Measurements from ENCODE around the gene RRM1. TPM values are rescaled to one million over a fixed set of nuclear protein-coding genes. Genes with fewer than 3 reads are reported as not detected.
"Not testable (repeated sequence)": the region's sequence is repeated elsewhere in the genome, so short reads cannot be mapped to it uniquely, and the experiment has no call there.

The RRM1 gene
- total RNA-seq, 1 experiment from 2014 or later = 68.1 TPM

- Histone ChIP-seq H3K4me1 (replicated peaks; ENCODE audit: insufficient read depth) (no peaks in the 10 kb centered on the region), H3K27ac (no peak overlapping the region), H2AFZ (no peak overlapping the region), H3K9me2 (ENCODE audit: insufficient read depth) (no peaks in the 10 kb centered on the region), H3K9me3 (ENCODE audit: insufficient read depth, low read depth) (no peaks in the 10 kb centered on the region), H4K20me1 (ENCODE audit: insufficient read depth) (no peaks in the 10 kb centered on the region), H3K4me2 (no peak overlapping the region), H3F3A (ENCODE audit: insufficient read depth, low read depth) (no peaks in the 10 kb centered on the region), H3K36me3 (ENCODE audit: low read depth) (no peaks in the 10 kb centered on the region), H3K79me2 (ENCODE audit: low read depth) (no peaks in the 10 kb centered on the region), H3K27me3 (ENCODE audit: insufficient read depth, low read depth) (no peaks in the 10 kb centered on the region), H3K4me3 (no peak overlapping the region)
- no peak for DNase-seq
- ChIA-PET CTCF (no interaction called here), POLR2A (ENCODE audit: unreplicated experiment) (no interaction called here)
- TF ChIP-seq CTCF (conservative IDR thresholded peaks at IDR 0.05) (no peak), EZH2 (IDR thresholded peaks at IDR 0.05; ENCODE audit: low read depth) (no peak)
- BruUV-seq (replicated peaks) = no TSS peak
- intact Hi-C loops (cut with micrococcal nuclease; ENCODE audit: unreplicated experiment) = no loop called here
Measured at GRCh38 chr11:4123218-4123617, 28.6 kb downstream of the RRM1 start.

- no peaks in the 10 kb centered on the region for H3K9me3 ChIP-seq (ENCODE audit: insufficient read depth, low read depth)
- H3K36me3 ChIP-seq (ENCODE audit: low read depth) = no peaks in the 10 kb centered on the region
- H3K27me3 ChIP-seq (ENCODE audit: insufficient read depth, low read depth) = no peaks in the 10 kb centered on the region
- no peak overlapping the region for H3K4me2 ChIP-seq
- no peak for TF ChIP-seq CTCF (conservative IDR thresholded peaks at IDR 0.05)
- no peak for TF ChIP-seq EZH2 (IDR thresholded peaks at IDR 0.05; ENCODE audit: low read depth)
- no TSS peak for BruUV-seq (replicated peaks)
- H3K27ac ChIP-seq = no peak overlapping the region
- no peaks in the 10 kb centered on the region for H3K4me1 ChIP-seq (replicated peaks; ENCODE audit: insufficient read depth)
- intact Hi-C loops (cut with micrococcal nuclease; ENCODE audit: unreplicated experiment) = no loop called here
- no peak for DNase-seq
- no peaks in the 10 kb centered on the region for H4K20me1 ChIP-seq (ENCODE audit: insufficient read depth)
- ChIA-PET CTCF (no interaction called here), POLR2A (ENCODE audit: unreplicated experiment) (no interaction called here)
- no peaks in the 10 kb centered on the region for H3F3A ChIP-seq (ENCODE audit: insufficient read depth, low read depth)
- no peak overlapping the region for H3K4me3 ChIP-seq
- no peaks in the 10 kb centered on the region for H3K9me2 ChIP-seq (ENCODE audit: insufficient read depth)
- H3K79me2 ChIP-seq (ENCODE audit: low read depth) = no peaks in the 10 kb centered on the region
- no peak overlapping the region for H2AFZ ChIP-seq
Measured at GRCh38 chr11:4125141-4125540, 30.5 kb downstream of the RRM1 start.

- Histone ChIP-seq H4K20me1 (ENCODE audit: insufficient read depth) (no peaks in the 10 kb centered on the region), H3K27me3 (ENCODE audit: insufficient read depth, low read depth) (no peaks in the 10 kb centered on the region), H3K4me1 (replicated peaks; ENCODE audit: insufficient read depth) (no peaks in the 10 kb centered on the region), H3K27ac (no peak overlapping the region), H3K79me2 (ENCODE audit: low read depth) (no peaks in the 10 kb centered on the region), H3K9me3 (ENCODE audit: insufficient read depth, low read depth) (no peaks in the 10 kb centered on the region), H3K9me2 (ENCODE audit: insufficient read depth) (no peaks in the 10 kb centered on the region), H3K4me2 (no peak overlapping the region), H3K4me3 (no peak overlapping the region), H3K36me3 (ENCODE audit: low read depth) (no peaks in the 10 kb centered on the region), H3F3A (ENCODE audit: insufficient read depth, low read depth) (no peaks in the 10 kb centered on the region), H2AFZ (no peak overlapping the region)
- TF ChIP-seq EZH2 (IDR thresholded peaks at IDR 0.05; ENCODE audit: low read depth) (no peak), CTCF (conservative IDR thresholded peaks at IDR 0.05) (no peak)
- BruUV-seq (replicated peaks) = no TSS peak
- ChIA-PET CTCF (interaction anchor here (0.7 kb wide), 1 partner anchor 41 kb away, joined by 3 read pairs; no protein-coding TSS in a partner anchor), POLR2A (ENCODE audit: unreplicated experiment) (no interaction called here)
- no peak for DNase-seq
- intact Hi-C loops (cut with micrococcal nuclease; ENCODE audit: unreplicated experiment) = no loop called here
Measured at GRCh38 chr11:4127357-4127756, 32.8 kb downstream of the RRM1 start.

GRCh38 chr11:4130219-4130618 lies 35.6 kb downstream of the RRM1 start:
- H3F3A ChIP-seq (ENCODE audit: insufficient read depth, low read depth); H3K27ac ChIP-seq; H3K36me3 ChIP-seq (ENCODE audit: low read depth); BruUV-seq (replicated peaks); H3K9me3 ChIP-seq (ENCODE audit: insufficient read depth, low read depth); H3K27me3 ChIP-seq (ENCODE audit: insufficient read depth, low read depth); H3K4me2 ChIP-seq; intact Hi-C loops (cut with micrococcal nuclease; ENCODE audit: unreplicated experiment); H4K20me1 ChIP-seq (ENCODE audit: insufficient read depth); H3K9me2 ChIP-seq (ENCODE audit: insufficient read depth); H2AFZ ChIP-seq; H3K4me3 ChIP-seq; DNase-seq; H3K79me2 ChIP-seq (ENCODE audit: low read depth): not testable (repeated sequence)
- H3K4me1 ChIP-seq (replicated peaks; ENCODE audit: insufficient read depth) = peaks cover 12% of the 10 kb centered on the region
- CTCF ChIA-PET = interaction anchor here (0.5 kb wide), 1 partner anchor 1531 kb away, joined by 3 read pairs; no protein-coding TSS in a partner anchor
- POLR2A ChIA-PET (ENCODE audit: unreplicated experiment) = interaction anchor here (0.6 kb wide), 1 partner anchor 286 kb away, joined by 3 read pairs; no protein-coding TSS in a partner anchor
